Measurements from ENCODE around the gene TSPAN18. TPM values are rescaled to one million over a fixed set of nuclear protein-coding genes. Genes with fewer than 3 reads are reported as not detected.

The TSPAN18 gene
- total and polyA plus RNA-seq, 11 donors, result 40.0 to 151 (median 74.9) TPM

DNA sequence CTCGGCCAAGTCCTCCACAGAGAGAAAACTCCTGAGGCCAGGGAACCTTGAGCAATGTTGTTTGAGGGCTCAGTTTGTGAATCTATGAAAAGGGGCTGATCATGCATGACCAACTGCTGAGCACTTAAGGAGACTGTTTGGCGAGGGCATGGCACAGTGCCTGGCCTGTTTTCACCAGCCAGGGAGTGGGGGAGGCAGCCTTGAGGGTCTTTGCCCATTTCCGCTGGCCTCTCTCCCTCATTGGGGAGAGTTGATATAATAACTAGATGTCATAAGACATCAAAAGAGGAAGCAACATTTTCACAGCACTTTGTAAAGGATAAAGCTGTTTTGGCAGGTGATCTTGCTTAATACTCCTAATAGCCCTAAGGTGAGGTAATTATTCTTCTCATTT is 113.3 kb downstream of the TSPAN18 start:
- Histone ChIP-seq H3K4me3 (no peak overlapping the region), H3K4me1 (peaks cover 0 to 25% (median 10%) of the 10 kb centered on the region in 12 donors), H3K27me3 (no peaks in the 10 kb centered on the region), H3K9me3 (peaks cover 0 to 15% (median 0%) of the 10 kb centered on the region in 12 donors), H3K36me3 (peaks cover 0 to 4% (median 0%) of the 10 kb centered on the region in 9 donors), H3K27ac (no peak overlapping the region)
- ATAC-seq (no peak), DNase-seq (no peak)
- intact Hi-C loops (cut with DNase I), result no loop called here
- TF ChIP-seq, protein P1, sequence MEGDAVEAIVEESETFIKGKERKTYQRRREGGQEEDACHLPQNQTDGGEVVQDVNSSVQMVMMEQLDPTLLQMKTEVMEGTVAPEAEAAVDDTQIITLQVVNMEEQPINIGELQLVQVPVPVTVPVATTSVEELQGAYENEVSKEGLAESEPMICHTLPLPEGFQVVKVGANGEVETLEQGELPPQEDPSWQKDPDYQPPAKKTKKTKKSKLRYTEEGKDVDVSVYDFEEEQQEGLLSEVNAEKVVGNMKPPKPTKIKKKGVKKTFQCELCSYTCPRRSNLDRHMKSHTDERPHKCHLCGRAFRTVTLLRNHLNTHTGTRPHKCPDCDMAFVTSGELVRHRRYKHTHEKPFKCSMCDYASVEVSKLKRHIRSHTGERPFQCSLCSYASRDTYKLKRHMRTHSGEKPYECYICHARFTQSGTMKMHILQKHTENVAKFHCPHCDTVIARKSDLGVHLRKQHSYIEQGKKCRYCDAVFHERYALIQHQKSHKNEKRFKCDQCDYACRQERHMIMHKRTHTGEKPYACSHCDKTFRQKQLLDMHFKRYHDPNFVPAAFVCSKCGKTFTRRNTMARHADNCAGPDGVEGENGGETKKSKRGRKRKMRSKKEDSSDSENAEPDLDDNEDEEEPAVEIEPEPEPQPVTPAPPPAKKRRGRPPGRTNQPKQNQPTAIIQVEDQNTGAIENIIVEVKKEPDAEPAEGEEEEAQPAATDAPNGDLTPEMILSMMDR (IDR thresholded peaks at IDR 0.05), result no peak
- no peak for TF ChIP-seq POLR2A (IDR thresholded peaks at IDR 0.05)
- WGBS, 4 donors, result 88 to 95% (median 94%) methylated on average over 2 to 3 of the region's 3 CpGs

DNA sequence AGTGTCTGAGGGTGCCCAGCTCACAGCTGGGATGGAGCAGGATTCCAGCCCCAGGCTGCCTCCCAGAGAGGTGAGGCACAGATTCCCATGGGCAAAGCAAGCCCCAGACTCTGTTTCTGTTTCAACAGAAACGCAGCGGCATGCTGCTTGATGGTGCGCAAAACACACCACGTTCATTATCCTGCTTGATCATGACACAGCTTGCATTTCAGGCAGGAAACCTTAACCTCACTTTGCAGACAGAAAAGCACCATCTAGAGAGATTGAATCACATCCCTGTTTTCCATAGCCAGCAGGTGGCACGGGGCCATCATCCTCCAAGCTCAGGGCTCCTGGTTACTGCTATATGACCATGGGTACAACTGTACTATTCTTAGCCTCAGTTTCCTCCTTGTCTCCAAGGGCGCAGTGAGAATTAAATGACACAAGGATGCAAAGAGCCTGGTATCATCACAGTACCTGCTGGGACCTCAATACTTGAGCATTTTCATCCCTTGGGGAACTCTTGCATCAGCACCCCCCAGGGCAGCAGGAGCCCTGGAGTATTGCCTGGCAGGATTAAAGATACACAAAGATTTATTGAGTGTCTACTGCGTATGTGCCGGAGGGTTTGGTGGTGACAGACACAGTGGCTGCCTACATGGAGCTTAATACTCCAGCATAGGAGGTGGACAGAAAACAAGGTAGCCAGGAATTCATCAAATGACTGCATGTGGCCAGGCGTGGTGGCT is 113.9 kb downstream of the TSPAN18 start:
- intact Hi-C loops (cut with DNase I), result no loop called here
- Histone ChIP-seq H3K4me3 (no peak overlapping the region), H3K27me3 (no peaks in the 10 kb centered on the region), H3K9me3 (peaks cover 0 to 16% (median 0%) of the 10 kb centered on the region in 12 donors), H3K27ac (no peak overlapping the region), H3K4me1 (peaks cover 0 to 19% (median 6%) of the 10 kb centered on the region in 12 donors), H3K36me3 (peaks cover 0 to 4% (median 0%) of the 10 kb centered on the region in 9 donors)
- TF ChIP-seq, protein P1 (IDR thresholded peaks at IDR 0.05), result no peak
- no peak for TF ChIP-seq POLR2A (IDR thresholded peaks at IDR 0.05)
- no peak for DNase-seq
- 91 to 94% (median 92%) methylated on average over 8 to 9 of the region's 9 CpGs for WGBS, 4 donors
- ATAC-seq, result no peak

DNA sequence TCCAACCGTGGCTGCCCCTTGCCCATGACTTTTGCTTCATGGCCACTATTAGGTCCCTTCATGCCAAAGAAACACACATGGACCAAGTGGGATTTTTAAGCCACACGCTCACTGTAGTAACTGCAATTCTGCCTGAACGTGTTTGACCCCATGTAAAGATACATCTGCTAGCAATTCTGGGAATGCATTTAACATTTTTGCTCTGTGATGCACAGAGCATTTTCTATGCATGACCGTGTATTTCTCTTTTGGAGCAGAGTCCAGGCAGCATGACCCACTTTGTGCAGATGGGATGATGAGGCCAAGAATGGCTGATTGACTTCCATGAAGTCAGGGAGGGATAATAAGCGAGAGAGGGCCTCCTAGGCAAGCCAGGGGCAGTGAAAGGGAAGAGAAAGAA is 115.5 kb downstream of the TSPAN18 start:
- peaks cover 0 to 17% (median 0%) of the 10 kb centered on the region in 12 donors for H3K9me3 ChIP-seq
- 78 to 85% (median 81%) methylated on average over 5 of the region's 5 CpGs for WGBS, 4 donors
- DNase-seq (no peak), ATAC-seq (no peak)
- peaks cover 0 to 11% (median 0%) of the 10 kb centered on the region in 12 donors for H3K4me1 ChIP-seq
- no peak for TF ChIP-seq POLR2A (IDR thresholded peaks at IDR 0.05)
- TF ChIP-seq, protein P1 (IDR thresholded peaks at IDR 0.05), result no peak
- intact Hi-C loops (cut with DNase I), result no loop called here
- H3K4me3 ChIP-seq, result no peak overlapping the region
- H3K27me3 ChIP-seq, result no peaks in the 10 kb centered on the region
- peaks cover 0 to 4% (median 0%) of the 10 kb centered on the region in 9 donors for H3K36me3 ChIP-seq
- H3K27ac ChIP-seq, result no peak overlapping the region

DNA sequence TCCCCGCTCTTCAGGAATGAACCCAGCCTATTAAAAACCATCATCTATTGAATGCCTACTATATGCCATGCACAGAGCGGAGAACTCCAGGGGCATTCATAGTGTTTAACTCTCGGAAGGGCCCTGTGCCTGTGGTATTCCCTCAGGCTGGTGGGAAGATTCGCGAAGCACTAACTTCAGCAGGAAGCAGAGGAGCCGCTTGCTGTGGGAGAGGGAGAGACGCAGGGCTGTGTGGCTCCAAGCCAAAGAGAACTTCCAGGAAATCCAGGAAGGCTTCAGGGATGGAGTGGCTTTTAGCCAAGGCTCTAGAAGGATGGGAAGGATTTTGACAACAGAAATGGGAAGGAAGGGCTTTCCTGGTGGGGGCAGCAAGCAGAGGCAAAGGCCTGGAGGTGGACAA is 120.1 kb downstream of the TSPAN18 start:
- TF ChIP-seq POLR2A (IDR thresholded peaks at IDR 0.05), result no peak
- TF ChIP-seq, protein P1 (IDR thresholded peaks at IDR 0.05), result no peak
- H3K9me3 ChIP-seq, result peaks cover 0 to 21% (median 0%) of the 10 kb centered on the region in 12 donors
- ATAC-seq, result peak in 1 of 4 donors; percentile 44
- H3K27me3 ChIP-seq, result no peaks in the 10 kb centered on the region
- peaks cover 4 to 42% (median 17%) of the 10 kb centered on the region in 12 donors for H3K4me1 ChIP-seq
- intact Hi-C loops (cut with DNase I), result no loop called here
- peaks cover 0 to 4% (median 0%) of the 10 kb centered on the region in 9 donors for H3K36me3 ChIP-seq
- no peak overlapping the region for H3K27ac ChIP-seq
- H3K4me3 ChIP-seq, result no peak overlapping the region
- 67 to 78% (median 68%) methylated on average over 7 of the region's 7 CpGs for WGBS, 4 donors
- no peak for DNase-seq
